Common myeloid progenitor, CD34-positive (primary cell): Measurements from ENCODE around the gene DCP1A.
A peak's percentile ranks its signal among the peaks of the same experiment; 100 is the strongest.
"Not testable (repeated sequence)": the region's sequence is repeated elsewhere in the genome, so short reads cannot be mapped to it uniquely, and the experiment has no call there.

Experiments
- CTCF ChIA-PET: fragments of 350-600 bp; sonication (Branson Sonifier 250); formaldehyde crosslinking; loops from one replicate; lab custom pipeline; 2021; ENCODE audit warnings: antibody characterized with exemption; lab: Charles Lee
- POLR2A ChIA-PET: fragments of 350-600 bp; sonication (Branson Sonifier 250); formaldehyde crosslinking; loops from one replicate; lab custom pipeline; 2021; ENCODE audit warnings: antibody characterized with exemption; lab: Charles Lee
- DNase-seq, 3 donors: peaks; one replicate each; pipeline versions ENCODE4 v3.0.0 to v3.0.0-alpha.2; 2013
- H3K27ac ChIP-seq, 2 experiments: 1 replicate in 1 of 2; 2 replicates in 1 of 2; pipeline ENCODE4 v1.7.0; 2013; ENCODE audit warnings: inconsistent platforms in 2 of 2, low read length in 2 of 2, mild to moderate bottlenecking in 2 of 2, low read depth in 1 of 2, moderate library complexity in 1 of 2; ENCODE audit not compliant: severe bottlenecking in 2 of 2, insufficient read depth in 1 of 2, poor library complexity in 1 of 2
- H3K27me3 ChIP-seq, 5 experiments: replicated peaks in 2 of 5; 1 replicate in 3 of 5; 2 replicates in 2 of 5; pipeline versions ENCODE4 v1.6.1 to v1.7.0; 2013; ENCODE audit warnings: low read length in 4 of 5, mild to moderate bottlenecking in 2 of 5, moderate library complexity in 2 of 5, inconsistent platforms in 1 of 5; ENCODE audit not compliant: insufficient read depth in 5 of 5, control insufficient read depth in 4 of 5
- H3K36me3 ChIP-seq, 4 experiments: 1 replicate in 2 of 4; 2 replicates in 2 of 4; pipeline versions ENCODE4 v1.6.1 to v1.7.0; 2013; ENCODE audit warnings: low read length in 3 of 4, control low read depth in 1 of 4, mild to moderate bottlenecking in 1 of 4; ENCODE audit not compliant: control insufficient read depth in 4 of 4, insufficient read depth in 4 of 4
- H3K4me1 ChIP-seq, 4 experiments: 1 replicate in 3 of 4; 2 replicates in 1 of 4; pipeline versions ENCODE4 v1.6.1 to v1.7.1; 2013; ENCODE audit warnings: low read length in 3 of 4, mild to moderate bottlenecking in 3 of 4, control low read depth in 1 of 4, inconsistent platforms in 1 of 4, moderate library complexity in 1 of 4; ENCODE audit not compliant: control insufficient read depth in 4 of 4, insufficient read depth in 4 of 4; ENCODE audit errors: control extremely low read depth in 1 of 4
- H3K4me3 ChIP-seq, 7 experiments: 1 replicate in 4 of 7; 2 replicates in 3 of 7; pipeline versions ENCODE4 v1.5.1 to v1.7.0; 2013; ENCODE audit warnings: mild to moderate bottlenecking in 7 of 7, low read length in 6 of 7, moderate library complexity in 6 of 7, inconsistent platforms in 2 of 7, low read depth in 2 of 7, control low read depth in 1 of 7; ENCODE audit not compliant: insufficient read depth in 4 of 7, control insufficient read depth in 1 of 7; ENCODE audit errors: extremely low read depth in 1 of 7
- H3K9me3 ChIP-seq, 5 experiments: 1 replicate in 4 of 5; 2 replicates in 1 of 5; pipeline versions ENCODE4 v1.6.1 to v1.7.1; 2013; ENCODE audit warnings: low read length in 4 of 5, mild to moderate bottlenecking in 2 of 5, inconsistent platforms in 1 of 5, low read depth in 1 of 5, moderate library complexity in 1 of 5; ENCODE audit not compliant: control insufficient read depth in 4 of 5, insufficient read depth in 2 of 5; ENCODE audit errors: control extremely low read depth in 1 of 5
- WGBS: methylation state at CpG from one replicate; pipeline ENCODE4 v1.1.5; 2013; ENCODE audit not compliant: insufficient coverage; 5-methylcytosine and 5-hydroxymethylcytosine counted together

The DCP1A gene

GRCh38 chr3:53318522-53318921 is 28.8 kb downstream of the DCP1A start:
- POLR2A ChIA-PET, result no interaction called here
- 100% methylated on average over 2 of the region's 3 CpGs for WGBS
- DNase-seq, result no peak
- Histone ChIP-seq H3K4me3 (no peak overlapping the region), H3K27me3 (no peaks in the 10 kb centered on the region), H3K36me3 (peaks cover 5 to 32% (median 24%) of the 10 kb centered on the region in 4 experiments), H3K9me3 (no peaks in the 10 kb centered on the region), H3K27ac (no peak overlapping the region), H3K4me1 (peaks cover 0 to 2% (median 0%) of the 10 kb centered on the region in 4 experiments)
- CTCF ChIA-PET, result no interaction called here

- 100% methylated on average over 1 of the region's 1 CpG for WGBS
- Histone ChIP-seq H3K36me3 (peaks cover 27 to 52% (median 36%) of the 10 kb centered on the region in 4 experiments), H3K4me1 (no peaks in the 10 kb centered on the region), H3K4me3 (no peak overlapping the region), H3K27ac (no peak overlapping the region), H3K27me3 (no peaks in the 10 kb centered on the region), H3K9me3 (no peaks in the 10 kb centered on the region)
- DNase-seq, result no peak
- CTCF ChIA-PET, result interaction anchor here (1.2 kb wide), 1 partner anchor 33 kb away, joined by 3 read pairs; no protein-coding TSS in a partner anchor
- POLR2A ChIA-PET, result no interaction called here
Observed at GRCh38 chr3:53312832-53313231, 34.5 kb downstream of the DCP1A start.

GRCh38 chr3:53311882-53312281 is 35.5 kb downstream of the DCP1A start:
- 94% methylated on average over 3 of the region's 3 CpGs for WGBS
- Histone ChIP-seq H3K36me3 (peaks cover 20 to 48% (median 37%) of the 10 kb centered on the region in 4 experiments), H3K27me3 (no peaks in the 10 kb centered on the region), H3K4me3 (no peak overlapping the region), H3K9me3 (no peaks in the 10 kb centered on the region), H3K27ac (no peak overlapping the region), H3K4me1 (no peaks in the 10 kb centered on the region)
- ChIA-PET CTCF (interaction anchor here (1.1 to 1.6 kb wide), 4 partner anchors 12 to 39 kb away, joined by 3 to 5 read pairs (median 3); no protein-coding TSS in a partner anchor), POLR2A (no interaction called here)
- no peak for DNase-seq

- peaks cover 13 to 49% (median 28%) of the 10 kb centered on the region in 4 experiments for H3K36me3 ChIP-seq
Observed at GRCh38 chr3:53303957-53304356, 43.4 kb downstream of the DCP1A start.

GRCh38 chr3:53303549-53303948 is 43.8 kb downstream of the DCP1A start:
- H3K9me3 ChIP-seq, result no peaks in the 10 kb centered on the region
- WGBS, result 92% methylated on average over 3 of the region's 3 CpGs
- ChIA-PET POLR2A (interaction anchor here (0.6 kb wide), 1 partner anchor 163 kb away, joined by 3 read pairs; no protein-coding TSS in a partner anchor), CTCF (interaction anchor here (1.5 to 2.3 kb wide), 4 partner anchors 12 to 406 kb away, joined by 3 to 8 read pairs (median 4); partner anchors contain the start of gene DCP1A)
- H3K36me3 ChIP-seq, result peaks cover 11 to 49% (median 29%) of the 10 kb centered on the region in 4 experiments
- DNase-seq, result no peak
- H3K27me3 ChIP-seq, result no peaks in the 10 kb centered on the region
- H3K4me1 ChIP-seq, result no peaks in the 10 kb centered on the region
- no peak overlapping the region for H3K4me3 ChIP-seq
- H3K27ac ChIP-seq, result no peak overlapping the region

More at GRCh38 chr3:53303957-53304356, 43.4 kb downstream of the DCP1A start:
- ChIA-PET CTCF (interaction anchor here (0.8 to 1.6 kb wide), 3 partner anchors 12 to 44 kb away, joined by 3 read pairs; partner anchors contain the start of gene DCP1A), POLR2A (no interaction called here)
- Histone ChIP-seq H3K9me3 (no peaks in the 10 kb centered on the region), H3K4me3 (no peak overlapping the region), H3K4me1 (no peaks in the 10 kb centered on the region), H3K27ac (no peak overlapping the region), H3K27me3 (no peaks in the 10 kb centered on the region)
- DNase-seq, result no peak
- WGBS, result 96% methylated on average over 2 of the region's 3 CpGs

- Histone ChIP-seq H3K27ac (no peak overlapping the region), H3K36me3 (peaks cover 8 to 59% (median 29%) of the 10 kb centered on the region in 4 experiments), H3K9me3 (no peaks in the 10 kb centered on the region), H3K4me1 (no peaks in the 10 kb centered on the region), H3K4me3 (no peak overlapping the region), H3K27me3 (no peaks in the 10 kb centered on the region)
- ChIA-PET CTCF (interaction anchor here (0.6 to 3.9 kb wide), 7 partner anchors 9 to 409 kb away, joined by 3 to 24 read pairs (median 4); no protein-coding TSS in a partner anchor), POLR2A (no interaction called here)
- 100% methylated on average over 3 of the region's 3 CpGs for WGBS
- peak in 2 of 3 donors; percentile 24 to 29 for DNase-seq
Observed at GRCh38 chr3:53300826-53301225, 46.5 kb downstream of the DCP1A start.

GRCh38 chr3:53299611-53300023 is 47.7 kb downstream of the DCP1A start:
- H3K9me3 ChIP-seq, H3K27me3 ChIP-seq, POLR2A ChIA-PET, H3K4me3 ChIP-seq, H3K4me1 ChIP-seq, H3K27ac ChIP-seq: not testable (repeated sequence)
- WGBS, result 61% methylated on average over 5 of the region's 5 CpGs
- CTCF ChIA-PET, result interaction anchor here (0.7 to 3.9 kb wide), 16 partner anchors 8 to 410 kb away, joined by 3 to 24 read pairs (median 4); no protein-coding TSS in a partner anchor
- peaks cover 13 to 60% (median 27%) of the 10 kb centered on the region in 4 experiments for H3K36me3 ChIP-seq
- DNase-seq, result peak; percentile 52 to 74 (median 73)
